Nucleus accumbens (tissue), 56 donors: ENCODE measurements around the gene MIOS.
A peak's percentile ranks its signal among the peaks of the same experiment; 100 is the strongest.

Source experiments
- DNase-seq, 56 donors: peaks; one replicate each; lab custom pipeline; 2025; lab: John Stamatoyannopoulos, UW

The MIOS gene

GRCh38 chr7:7566651-7567611, at the start of gene MIOS:
Gene MIOS, plus strand, starts transcription at chr7:7566884. Its CDS starts 5,592 bp downstream, at chr7:7572476.
- peak in 55 of 56 donors; percentile 29 to 88 (median 73) for DNase-seq

GRCh38 chr7:7517754-7518153, 48.9 kb upstream of the MIOS start:
- DNase-seq = no peak

- DNase-seq = no peak
Observed at GRCh38 chr7:7519056-7519455, 47.6 kb upstream of the MIOS start.

GRCh38 chr7:7519528-7519927, 47.2 kb upstream of the MIOS start:
- no peak for DNase-seq

- no peak for DNase-seq
Observed at GRCh38 chr7:7521259-7521658, 45.4 kb upstream of the MIOS start.

GRCh38 chr7:7522421-7522820, 44.3 kb upstream of the MIOS start:
- no peak for DNase-seq

GRCh38 chr7:7524121-7524520, 42.6 kb upstream of the MIOS start:
- DNase-seq = no peak

GRCh38 chr7:7526006-7526405, 40.7 kb upstream of the MIOS start:
- no peak for DNase-seq

GRCh38 chr7:7527047-7527446, 39.6 kb upstream of the MIOS start:
- no peak for DNase-seq

- DNase-seq = no peak
Observed at GRCh38 chr7:7529328-7529727, 37.4 kb upstream of the MIOS start.

GRCh38 chr7:7533831-7534430, 32.8 kb upstream of the MIOS start:
- no peak for DNase-seq

- DNase-seq = no peak
Observed at GRCh38 chr7:7535691-7536090, 31.0 kb upstream of the MIOS start, which contains the start of gene COL28A1. Gene COL28A1, minus strand, starts transcription at chr7:7535873. Its CDS starts 2,998 bp downstream, at chr7:7532875.

GRCh38 chr7:7536396-7537019, 30.2 kb upstream of the MIOS start:
- no peak for DNase-seq

- DNase-seq = no peak
Observed at GRCh38 chr7:7537711-7538110, 29.0 kb upstream of the MIOS start.

- no peak for DNase-seq
Observed at GRCh38 chr7:7539152-7539551, 27.5 kb upstream of the MIOS start.

- DNase-seq = no peak
Observed at GRCh38 chr7:7539711-7540110, 27.0 kb upstream of the MIOS start.

GRCh38 chr7:7542251-7542835, 24.3 kb upstream of the MIOS start:
- no peak for DNase-seq

GRCh38 chr7:7548407-7548806, 18.3 kb upstream of the MIOS start:
- DNase-seq = no peak

GRCh38 chr7:7550663-7551062, 16.0 kb upstream of the MIOS start:
- DNase-seq = no peak

- no peak for DNase-seq
Observed at GRCh38 chr7:7552199-7552598, 14.5 kb upstream of the MIOS start.

GRCh38 chr7:7553386-7553785, 13.3 kb upstream of the MIOS start:
- DNase-seq = no peak
